ENCODE results near the gene ZNF518B. TPM values are rescaled to one million over a fixed set of nuclear protein-coding genes. Genes with fewer than 3 reads are reported as not detected.

Gene ZNF518B
- 27.7 and 41.6 TPM in 2 replicates for total RNA-seq

GRCh38 chr4:10457255-10457801 is at the start of gene ZNF518B:
Gene ZNF518B (minus strand): TSS chr4:10457426. CDS start chr4:10446328, 11,098 bp downstream.

Other genes with a start within 250 kb of the ZNF518B start
- not detected in 2 replicates for gene CLNK, start 227.3 kb upstream of the ZNF518B start, total RNA-seq

Measured in endothelial cell of coronary artery (primary cell).